H54 (cell line): Measurements from ENCODE around the gene TRIM59.

Experiments
- DNase-seq: peaks from one replicate; pipeline ENCODE4 v3.0.0; 2011; ENCODE audit warnings: low spot score, mixed read lengths; ENCODE audit not compliant: insufficient read length
- FAIRE-seq: peaks from 3 replicates; lab custom pipeline; 2011; peaks lifted over from hg19 to GRCh38; lab: Jason Lieb, UNC
- POLR2A ChIP-seq: IDR thresholded peaks from 2 replicates; pipeline ENCODE4 v1.6.1; 2011; ENCODE audit warnings: low read depth, mild to moderate bottlenecking, low read length

The TRIM59 gene

GRCh38 chr3:160449636-160450598 is at the start of gene TRIM59:
Gene TRIM59, minus strand, starts transcription at chr3:160449786. Its CDS starts 10,603 bp downstream, at chr3:160439183.
- FAIRE-seq (peak; percentile 73), DNase-seq (peak; percentile 96)
- peak; percentile 45; the same call in 1 of the 2 replicates for TF ChIP-seq POLR2A

GRCh38 chr3:160498202-160498601 is 48.6 kb upstream of the TRIM59 start:
- DNase-seq (no peak), FAIRE-seq (no peak)
- no peak for TF ChIP-seq POLR2A

- TF ChIP-seq POLR2A: no peak
- DNase-seq: no peak
These were observed 40.6 kb upstream of the TRIM59 start for GRCh38 chr3:160490166-160490565.

GRCh38 chr3:160486459-160486869 is 36.9 kb upstream of the TRIM59 start:
- no peak for FAIRE-seq
- no peak for DNase-seq
- TF ChIP-seq POLR2A: no peak

More at GRCh38 chr3:160490166-160490565, 40.6 kb upstream of the TRIM59 start:
- FAIRE-seq: no peak

GRCh38 chr3:160482796-160483195 is 33.2 kb upstream of the TRIM59 start:
- TF ChIP-seq POLR2A: no peak
- FAIRE-seq: no peak
- DNase-seq: no peak

- DNase-seq (no peak), FAIRE-seq (no peak)
These were observed 32.3 kb upstream of the TRIM59 start for GRCh38 chr3:160481856-160482255.

GRCh38 chr3:160480931-160481330 is 31.3 kb upstream of the TRIM59 start:
- FAIRE-seq (no peak), DNase-seq (no peak)
- no peak for TF ChIP-seq POLR2A

More at GRCh38 chr3:160481856-160482255, 32.3 kb upstream of the TRIM59 start:
- no peak for TF ChIP-seq POLR2A

GRCh38 chr3:160479376-160479775 is 29.8 kb upstream of the TRIM59 start:
- TF ChIP-seq POLR2A: no peak
- no peak for FAIRE-seq
- DNase-seq: no peak

GRCh38 chr3:160478338-160478737 is 28.8 kb upstream of the TRIM59 start:
- TF ChIP-seq POLR2A: no peak
- DNase-seq (no peak), FAIRE-seq (no peak)

GRCh38 chr3:160477750-160478149 is 28.2 kb upstream of the TRIM59 start:
- no peak for DNase-seq
- FAIRE-seq: no peak
- no peak for TF ChIP-seq POLR2A

GRCh38 chr3:160475884-160476283 is 26.3 kb upstream of the TRIM59 start:
- DNase-seq (no peak), FAIRE-seq (no peak)
- TF ChIP-seq POLR2A: no peak

GRCh38 chr3:160475153-160475552 is 25.6 kb upstream of the TRIM59 start:
- no peak for FAIRE-seq
- no peak for DNase-seq
- TF ChIP-seq POLR2A: no peak

- no peak for DNase-seq
- no peak for FAIRE-seq
- no peak for TF ChIP-seq POLR2A
These were observed 24.8 kb upstream of the TRIM59 start for GRCh38 chr3:160474416-160474838.

GRCh38 chr3:160473978-160474377 is 24.4 kb upstream of the TRIM59 start:
- DNase-seq (peak; percentile 37), FAIRE-seq (no peak)
- no peak for TF ChIP-seq POLR2A
